Skeletal muscle satellite cell (primary cell): ENCODE results near the gene LTO1.

ENCODE experiments used
- H3K27me3 ChIP-seq: 2 replicates; pipeline ENCODE4 v1.7.0; 2013; ENCODE audit warnings: low read length; ENCODE audit not compliant: control insufficient read depth, insufficient read depth
- H3K36me3 ChIP-seq: 2 replicates; pipeline ENCODE4 v1.7.0; 2013; ENCODE audit warnings: mild to moderate bottlenecking, control low read depth, low read length; ENCODE audit not compliant: insufficient read depth
- H3K4me1 ChIP-seq: 2 replicates; pipeline ENCODE4 v1.7.0; 2013; ENCODE audit warnings: low read length; ENCODE audit not compliant: control insufficient read depth, insufficient read depth
- H3K4me2 ChIP-seq: 2 replicates; pipeline ENCODE4 v1.7.0; 2013; ENCODE audit warnings: mild to moderate bottlenecking, low read length
- H3K4me3 ChIP-seq: 2 replicates; pipeline ENCODE4 v1.7.0; 2013; ENCODE audit warnings: low read length
- H3K9ac ChIP-seq: 2 replicates; pipeline ENCODE4 v1.7.0; 2013; ENCODE audit warnings: mild to moderate bottlenecking, low read depth, low read length, moderate library complexity
- H3K9me3 ChIP-seq: replicated peaks from 2 replicates; pipeline ENCODE4 v1.7.0; 2013; ENCODE audit warnings: mild to moderate bottlenecking, control low read depth, low read length

The LTO1 gene

GRCh38 chr11:69617682-69618081 is 57.5 kb downstream of the LTO1 start:
- Histone ChIP-seq H3K9ac (no peak overlapping the region), H3K4me1 (no peaks in the 10 kb centered on the region), H3K27me3 (peaks cover 7% of the 10 kb centered on the region)

GRCh38 chr11:69617220-69617619 is 57.9 kb downstream of the LTO1 start:
- H3K36me3 ChIP-seq: no peaks in the 10 kb centered on the region
- H3K4me2 ChIP-seq: no peak overlapping the region
- no peaks in the 10 kb centered on the region for H3K9me3 ChIP-seq
- H3K4me1 ChIP-seq: no peaks in the 10 kb centered on the region
- peaks cover 7% of the 10 kb centered on the region for H3K27me3 ChIP-seq
- H3K9ac ChIP-seq: no peak overlapping the region
- H3K4me3 ChIP-seq: no peak overlapping the region

More at GRCh38 chr11:69617682-69618081, 57.5 kb downstream of the LTO1 start:
- H3K9me3 ChIP-seq: no peaks in the 10 kb centered on the region
- H3K4me2 ChIP-seq: no peak overlapping the region
- no peaks in the 10 kb centered on the region for H3K36me3 ChIP-seq
- no peak overlapping the region for H3K4me3 ChIP-seq
